ENCODE data around the gene NLRP6.
A peak's percentile ranks its signal among the peaks of the same experiment; 100 is the strongest.
"Not testable (repeated sequence)": the region's sequence is repeated elsewhere in the genome, so short reads cannot be mapped to it uniquely, and the experiment has no call there.

The NLRP6 gene

GRCh38 chr11:278001-278951 is at the start of gene NLRP6:
Gene NLRP6 (plus strand): TSS chr11:278407. CDS start chr11:278570, 163 bp downstream.
- DNase-seq: peak; percentile 17

- no peak for DNase-seq
These were observed 47.8 kb upstream of the NLRP6 start for GRCh38 chr11:230431-230830.

GRCh38 chr11:232783-233565 is 45.2 kb upstream of the NLRP6 start:
- no peak for DNase-seq

- no peak for DNase-seq
These were observed 43.0 kb upstream of the NLRP6 start for GRCh38 chr11:235180-235579.

GRCh38 chr11:235609-235996 is 42.6 kb upstream of the NLRP6 start:
- DNase-seq: peak; percentile 71

- DNase-seq: peak; percentile 90
These were observed 42.0 kb upstream of the NLRP6 start, which contains the start of gene SIRT3 for GRCh38 chr11:235997-236773. Gene SIRT3 (minus strand): TSS chr11:236342. CDS start chr11:236328, 14 bp downstream.

GRCh38 chr11:236774-237767 is 41.1 kb upstream of the NLRP6 start, which contains the start of gene PSMD13:
Gene PSMD13 (plus strand): TSS chr11:236976. CDS start chr11:237050, 74 bp downstream.
- peak; percentile 87 for DNase-seq

- DNase-seq: not testable (repeated sequence)
These were observed 39.9 kb upstream of the NLRP6 start for GRCh38 chr11:238346-238745.

GRCh38 chr11:240315-240714 is 37.9 kb upstream of the NLRP6 start:
- DNase-seq: no peak

GRCh38 chr11:241634-242033 is 36.6 kb upstream of the NLRP6 start:
- no peak for DNase-seq

GRCh38 chr11:244376-244775 is 33.8 kb upstream of the NLRP6 start:
- no peak for DNase-seq

GRCh38 chr11:249062-249461 is 29.1 kb upstream of the NLRP6 start:
- no peak for DNase-seq

GRCh38 chr11:250274-250673 is 27.9 kb upstream of the NLRP6 start:
- DNase-seq: no peak

- DNase-seq: peak; percentile 77
These were observed 27.4 kb upstream of the NLRP6 start for GRCh38 chr11:250740-251299.

- DNase-seq: no peak
These were observed 26.7 kb upstream of the NLRP6 start for GRCh38 chr11:251550-251949.

- no peak for DNase-seq
These were observed 25.5 kb upstream of the NLRP6 start for GRCh38 chr11:252666-253065.

- DNase-seq: no peak
These were observed 24.9 kb upstream of the NLRP6 start for GRCh38 chr11:253160-253885.

- no peak for DNase-seq
These were observed 24.3 kb upstream of the NLRP6 start for GRCh38 chr11:253886-254270.

- DNase-seq: no peak
These were observed 23.0 kb upstream of the NLRP6 start for GRCh38 chr11:255176-255575.

- DNase-seq: no peak
These were observed 22.4 kb upstream of the NLRP6 start for GRCh38 chr11:255816-256215.

All from CD4-positive, alpha-beta T cell treated with Interleukin-15 for 1 hour (primary cell).